Cardiac muscle cell (in vitro differentiated cells and primary cell): Measurements from ENCODE around the gene PRH1. TPM values are rescaled to one million over a fixed set of nuclear protein-coding genes. Genes with fewer than 3 reads are reported as not detected.

Experiments used
- DNase-seq, 2 donors: peaks; one replicate each; pipeline versions ENCODE4 v3.0.0 to v3.0.0-alpha.2; 2010 to 2017; ENCODE audit warnings: low read depth in 1 of 2, low spot score in 1 of 2
- H3K27ac ChIP-seq: fragments of 200-600 bp; sonication (generic); 2 replicates; pipeline ENCODE4 v1.5.1; 2016
- H3K27me3 ChIP-seq: fragments of 200-600 bp; sonication (generic); 2 replicates; pipeline ENCODE4 v1.6.0; 2016; ENCODE audit warnings: control low read depth
- H3K36me3 ChIP-seq: fragments of 200-600 bp; sonication (generic); 2 replicates; pipeline ENCODE4 v1.5.1; 2016; ENCODE audit warnings: control low read depth
- H3K4me1 ChIP-seq: fragments of 200-600 bp; sonication (generic); 2 replicates; pipeline ENCODE4 v1.8.1; 2017; ENCODE audit warnings: low read depth, mild to moderate bottlenecking, mixed run types
- H3K4me3 ChIP-seq: fragments of 200-600 bp; sonication (generic); 2 replicates; pipeline ENCODE4 v1.5.1; 2016; ENCODE audit warnings: mild to moderate bottlenecking
- H3K9me3 ChIP-seq: fragments of 200-600 bp; sonication (generic); 2 replicates; pipeline ENCODE4 v1.5.1; 2017; ENCODE audit warnings: low read depth, mild to moderate bottlenecking, control low read depth
- polyA plus RNA-seq: library from polyadenylated mRNA; unstranded; fragments of >200 nt; fragmentation: Nextera tagmentation; extraction: Ambion mirVana; gene quantifications from 2 replicates; pipeline ENCODE4 v1.2.1, GENCODE V29; 2016
- total RNA-seq: library from RNA; depleted of rRNA; stranded (reverse); fragments of >200 nt; gene quantifications from 2 replicates; pipeline ENCODE4 v1.2.3, GENCODE V29; 2016
- TF ChIP-seq, protein P1 (sequence below): IDR thresholded peaks from 2 replicates; pipeline ENCODE4 v1.5.1; 2012; ENCODE audit warnings: low read depth, mild to moderate bottlenecking, low read length

The PRH1 gene
- total and polyA plus RNA-seq, 2 experiments from 2014 or later: 30.2 to 38.6 TPM

DNA sequence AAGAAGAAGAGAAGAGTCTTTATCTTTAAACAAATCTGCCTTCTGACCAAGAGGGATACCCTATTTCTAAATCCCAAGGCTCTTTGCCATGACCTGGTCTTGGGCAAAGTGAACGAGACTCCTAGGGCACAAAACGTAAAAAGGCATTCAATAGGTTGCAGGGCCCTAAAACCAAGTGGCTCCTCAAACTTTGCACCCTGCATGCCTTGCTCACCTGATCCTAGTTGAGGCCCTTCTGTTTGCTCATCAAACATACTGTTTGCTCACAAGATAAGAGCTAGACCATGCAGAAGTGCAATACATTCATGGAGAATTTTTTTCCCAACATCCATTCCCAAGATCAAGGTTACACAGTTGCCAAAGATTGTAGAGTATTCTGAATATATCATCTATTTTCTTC lies 7.9 kb upstream of the PRH1 start:
- H3K27me3 ChIP-seq: no peaks in the 10 kb centered on the region
- no peaks in the 10 kb centered on the region for H3K9me3 ChIP-seq
- H3K4me1 ChIP-seq: no peaks in the 10 kb centered on the region
- no peaks in the 10 kb centered on the region for H3K36me3 ChIP-seq
- no peak for DNase-seq
- TF ChIP-seq, protein P1, sequence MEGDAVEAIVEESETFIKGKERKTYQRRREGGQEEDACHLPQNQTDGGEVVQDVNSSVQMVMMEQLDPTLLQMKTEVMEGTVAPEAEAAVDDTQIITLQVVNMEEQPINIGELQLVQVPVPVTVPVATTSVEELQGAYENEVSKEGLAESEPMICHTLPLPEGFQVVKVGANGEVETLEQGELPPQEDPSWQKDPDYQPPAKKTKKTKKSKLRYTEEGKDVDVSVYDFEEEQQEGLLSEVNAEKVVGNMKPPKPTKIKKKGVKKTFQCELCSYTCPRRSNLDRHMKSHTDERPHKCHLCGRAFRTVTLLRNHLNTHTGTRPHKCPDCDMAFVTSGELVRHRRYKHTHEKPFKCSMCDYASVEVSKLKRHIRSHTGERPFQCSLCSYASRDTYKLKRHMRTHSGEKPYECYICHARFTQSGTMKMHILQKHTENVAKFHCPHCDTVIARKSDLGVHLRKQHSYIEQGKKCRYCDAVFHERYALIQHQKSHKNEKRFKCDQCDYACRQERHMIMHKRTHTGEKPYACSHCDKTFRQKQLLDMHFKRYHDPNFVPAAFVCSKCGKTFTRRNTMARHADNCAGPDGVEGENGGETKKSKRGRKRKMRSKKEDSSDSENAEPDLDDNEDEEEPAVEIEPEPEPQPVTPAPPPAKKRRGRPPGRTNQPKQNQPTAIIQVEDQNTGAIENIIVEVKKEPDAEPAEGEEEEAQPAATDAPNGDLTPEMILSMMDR: no peak
- no peak overlapping the region for H3K4me3 ChIP-seq
- no peak overlapping the region for H3K27ac ChIP-seq

DNA sequence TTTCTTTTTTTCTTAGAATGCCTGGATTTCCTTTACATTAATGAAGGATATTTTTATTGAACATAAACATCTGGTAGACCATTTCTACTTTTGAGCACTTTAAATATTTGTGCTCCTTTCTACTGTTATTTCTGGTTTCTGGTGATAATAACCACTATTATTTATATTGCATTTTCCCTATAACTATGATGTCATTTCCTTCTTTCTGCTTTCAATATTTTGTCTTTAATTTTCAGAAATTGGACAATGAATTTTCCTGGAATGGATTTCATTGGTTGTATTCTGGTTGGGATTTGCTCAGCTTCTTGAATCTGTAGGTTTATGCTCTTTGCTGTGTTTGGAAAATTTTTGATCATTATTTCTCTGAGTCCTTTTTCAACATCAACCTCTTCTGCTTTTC lies 5.2 kb upstream of the PRH1 start:
- no peak overlapping the region for H3K4me3 ChIP-seq
- H3K36me3 ChIP-seq: no peaks in the 10 kb centered on the region
- no peaks in the 10 kb centered on the region for H3K27me3 ChIP-seq
- H3K27ac ChIP-seq: no peak overlapping the region
- TF ChIP-seq, protein P1: no peak
- no peak for DNase-seq
- no peaks in the 10 kb centered on the region for H3K9me3 ChIP-seq
- H3K4me1 ChIP-seq: no peaks in the 10 kb centered on the region

DNA sequence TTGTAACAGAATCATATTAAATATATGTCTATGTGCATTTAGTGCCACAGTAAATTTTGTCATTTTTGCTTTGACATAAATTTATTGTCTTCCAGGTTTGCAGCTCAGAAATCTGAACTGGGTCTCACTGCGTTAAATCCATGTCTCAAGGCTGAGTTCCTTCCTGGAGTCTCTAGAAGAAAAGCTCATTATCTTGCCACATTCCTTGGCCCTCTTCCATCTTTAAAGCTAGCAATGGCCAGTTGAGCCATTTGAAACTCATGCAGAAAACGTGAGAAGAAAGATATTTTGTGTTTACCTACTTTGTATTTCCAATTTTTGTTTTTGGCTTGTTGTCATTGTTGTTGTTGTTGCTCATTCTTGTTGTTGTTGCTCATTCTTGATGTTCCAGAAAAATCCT lies 10.7 kb downstream of the PRH1 start:
- TF ChIP-seq, protein P1: no peak
- Histone ChIP-seq H3K9me3 (no peaks in the 10 kb centered on the region), H3K27ac (no peak overlapping the region), H3K27me3 (no peaks in the 10 kb centered on the region), H3K4me3 (no peak overlapping the region), H3K4me1 (no peaks in the 10 kb centered on the region), H3K36me3 (no peaks in the 10 kb centered on the region)
- DNase-seq: peak in 1 of 2 donors; percentile 80

DNA sequence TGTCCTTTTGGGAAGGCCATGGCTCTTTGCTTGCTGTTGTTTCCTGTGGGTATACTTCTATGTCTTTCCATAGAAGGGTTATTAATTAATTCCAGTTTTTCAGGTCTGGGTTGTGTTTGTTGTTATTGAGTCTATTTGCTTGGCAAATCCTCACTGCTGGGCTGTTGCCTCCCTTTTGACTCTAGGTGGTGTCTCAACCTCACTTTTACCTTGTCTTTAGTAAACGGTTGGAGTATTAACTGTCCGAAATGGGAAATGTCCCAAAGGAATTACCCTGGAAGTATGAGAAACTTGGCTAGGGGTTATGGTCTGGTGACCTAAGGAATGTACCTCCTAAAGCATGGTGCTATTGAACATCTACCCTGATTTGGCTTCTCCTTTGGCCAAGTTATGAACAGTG lies 16.7 kb downstream of the PRH1 start:
- no peaks in the 10 kb centered on the region for H3K9me3 ChIP-seq
- H3K4me1 ChIP-seq: no peaks in the 10 kb centered on the region
- H3K27me3 ChIP-seq: no peaks in the 10 kb centered on the region
- DNase-seq: peak in 1 of 2 donors; percentile 7
- H3K27ac ChIP-seq: no peak overlapping the region
- H3K36me3 ChIP-seq: no peaks in the 10 kb centered on the region
- TF ChIP-seq, protein P1: no peak
- H3K4me3 ChIP-seq: no peak overlapping the region

DNA sequence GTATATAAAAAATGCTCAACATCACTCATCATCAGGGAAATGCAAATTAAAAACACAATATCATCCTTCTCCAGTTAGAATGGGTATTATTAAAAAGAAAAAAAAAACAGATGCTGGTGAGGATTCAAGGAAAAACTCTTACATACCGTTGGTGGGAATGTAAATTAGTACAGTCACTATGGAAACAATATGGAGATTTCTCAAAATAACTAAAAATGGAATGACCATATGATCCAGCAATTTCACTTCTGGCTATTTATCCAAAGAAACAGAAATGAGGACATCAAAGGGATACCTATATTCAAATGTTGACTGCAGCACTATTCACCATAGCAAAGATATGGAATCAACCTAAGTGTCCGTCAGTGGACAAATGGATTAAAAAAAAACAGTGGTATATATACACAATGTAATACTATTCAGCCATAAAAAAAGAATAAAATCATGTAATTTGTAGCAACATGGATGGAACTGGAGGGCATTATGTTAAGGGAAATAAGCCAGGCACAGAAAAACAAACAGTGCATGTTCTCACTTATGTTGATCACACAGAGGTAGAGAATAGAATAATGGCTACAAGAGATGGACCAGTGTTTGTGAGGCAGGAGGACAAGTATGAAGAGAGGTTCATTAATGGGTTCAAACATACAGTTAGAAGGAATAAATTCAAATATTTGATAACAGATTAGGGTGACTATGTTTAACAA lies 20.4 kb downstream of the PRH1 start:
- Histone ChIP-seq H3K27ac (no peak overlapping the region), H3K36me3 (no peaks in the 10 kb centered on the region), H3K4me3 (no peak overlapping the region), H3K27me3 (no peaks in the 10 kb centered on the region), H3K9me3 (no peaks in the 10 kb centered on the region), H3K4me1 (no peaks in the 10 kb centered on the region)
- no peak for DNase-seq
- TF ChIP-seq, protein P1: no peak
